ENCODE results near the gene SH3PXD2B.

- TF ChIP-seq CTCF (IDR thresholded peaks at IDR 0.05), result no peak
- no peak for TF ChIP-seq E2F4 (CRISPR knock-in tag; IDR thresholded peaks at IDR 0.05; ENCODE audit: borderline replicate concordance, low read depth)
- TF ChIP-seq FOXK1 (CRISPR knock-in tag; IDR thresholded peaks at IDR 0.05), result no peak
- TF ChIP-seq, protein P1, sequence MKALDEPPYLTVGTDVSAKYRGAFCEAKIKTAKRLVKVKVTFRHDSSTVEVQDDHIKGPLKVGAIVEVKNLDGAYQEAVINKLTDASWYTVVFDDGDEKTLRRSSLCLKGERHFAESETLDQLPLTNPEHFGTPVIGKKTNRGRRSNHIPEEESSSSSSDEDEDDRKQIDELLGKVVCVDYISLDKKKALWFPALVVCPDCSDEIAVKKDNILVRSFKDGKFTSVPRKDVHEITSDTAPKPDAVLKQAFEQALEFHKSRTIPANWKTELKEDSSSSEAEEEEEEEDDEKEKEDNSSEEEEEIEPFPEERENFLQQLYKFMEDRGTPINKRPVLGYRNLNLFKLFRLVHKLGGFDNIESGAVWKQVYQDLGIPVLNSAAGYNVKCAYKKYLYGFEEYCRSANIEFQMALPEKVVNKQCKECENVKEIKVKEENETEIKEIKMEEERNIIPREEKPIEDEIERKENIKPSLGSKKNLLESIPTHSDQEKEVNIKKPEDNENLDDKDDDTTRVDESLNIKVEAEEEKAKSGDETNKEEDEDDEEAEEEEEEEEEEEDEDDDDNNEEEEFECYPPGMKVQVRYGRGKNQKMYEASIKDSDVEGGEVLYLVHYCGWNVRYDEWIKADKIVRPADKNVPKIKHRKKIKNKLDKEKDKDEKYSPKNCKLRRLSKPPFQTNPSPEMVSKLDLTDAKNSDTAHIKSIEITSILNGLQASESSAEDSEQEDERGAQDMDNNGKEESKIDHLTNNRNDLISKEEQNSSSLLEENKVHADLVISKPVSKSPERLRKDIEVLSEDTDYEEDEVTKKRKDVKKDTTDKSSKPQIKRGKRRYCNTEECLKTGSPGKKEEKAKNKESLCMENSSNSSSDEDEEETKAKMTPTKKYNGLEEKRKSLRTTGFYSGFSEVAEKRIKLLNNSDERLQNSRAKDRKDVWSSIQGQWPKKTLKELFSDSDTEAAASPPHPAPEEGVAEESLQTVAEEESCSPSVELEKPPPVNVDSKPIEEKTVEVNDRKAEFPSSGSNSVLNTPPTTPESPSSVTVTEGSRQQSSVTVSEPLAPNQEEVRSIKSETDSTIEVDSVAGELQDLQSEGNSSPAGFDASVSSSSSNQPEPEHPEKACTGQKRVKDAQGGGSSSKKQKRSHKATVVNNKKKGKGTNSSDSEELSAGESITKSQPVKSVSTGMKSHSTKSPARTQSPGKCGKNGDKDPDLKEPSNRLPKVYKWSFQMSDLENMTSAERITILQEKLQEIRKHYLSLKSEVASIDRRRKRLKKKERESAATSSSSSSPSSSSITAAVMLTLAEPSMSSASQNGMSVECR (CRISPR knock-in tag; IDR thresholded peaks at IDR 0.05; ENCODE audit: borderline replicate concordance), result no peak
- TF ChIP-seq USF1 (CRISPR knock-in tag; IDR thresholded peaks at IDR 0.05), result no peak
- no peak for TF ChIP-seq FOXJ3 (CRISPR knock-in tag; IDR thresholded peaks at IDR 0.05; ENCODE audit: borderline replicate concordance)
- no peak for TF ChIP-seq NR3C1 (CRISPR knock-in tag; conservative IDR thresholded peaks at IDR 0.05; ENCODE audit: low read depth)
Observed at GRCh38 chr5:172407241-172407691, 47.1 kb downstream of the SH3PXD2B start.
